Peyer's patch (tissue), 4 donors: Measurements from ENCODE around the gene AFTPH.

Source experiments
- POLR2A ChIP-seq, 2 donors: fragments of 450-650 bp; IDR thresholded peaks; one replicate each; pipeline ENCODE4 v1.5.1; 2017; ENCODE audit warnings: antibody characterized with exemption in 2 of 2, mild to moderate bottlenecking in 2 of 2, moderate library complexity in 2 of 2
- TF ChIP-seq, protein P1 (sequence below), 6 experiments: fragments of 450-650 bp in 4 of 6; fragments of 200-600 bp in 2 of 6; sonication (generic) in 1 of 6; IDR thresholded peaks; one replicate each; pipeline ENCODE4 v1.5.1; 2017 to 2019; ENCODE audit warnings: antibody characterized with exemption in 6 of 6, mild to moderate bottlenecking in 3 of 6, moderate library complexity in 1 of 6

DNA sequence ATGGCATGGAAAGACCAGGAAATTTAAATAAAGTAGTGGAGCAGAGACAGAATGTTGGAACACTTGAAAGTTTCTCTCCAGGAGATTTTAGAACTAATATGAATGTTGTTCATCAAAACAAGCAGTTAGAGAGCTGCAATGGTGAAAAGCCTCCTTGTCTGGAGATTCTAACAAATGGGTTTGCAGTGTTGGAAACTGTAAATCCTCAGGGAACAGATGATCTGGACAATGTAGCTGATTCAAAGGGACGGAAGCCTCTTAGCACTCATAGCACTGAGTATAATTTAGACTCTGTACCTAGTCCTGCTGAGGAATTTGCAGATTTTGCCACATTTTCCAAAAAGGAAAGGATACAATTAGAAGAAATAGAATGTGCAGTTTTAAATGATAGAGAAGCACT, 27.7 kb downstream of the AFTPH start:
- TF ChIP-seq, protein P1, sequence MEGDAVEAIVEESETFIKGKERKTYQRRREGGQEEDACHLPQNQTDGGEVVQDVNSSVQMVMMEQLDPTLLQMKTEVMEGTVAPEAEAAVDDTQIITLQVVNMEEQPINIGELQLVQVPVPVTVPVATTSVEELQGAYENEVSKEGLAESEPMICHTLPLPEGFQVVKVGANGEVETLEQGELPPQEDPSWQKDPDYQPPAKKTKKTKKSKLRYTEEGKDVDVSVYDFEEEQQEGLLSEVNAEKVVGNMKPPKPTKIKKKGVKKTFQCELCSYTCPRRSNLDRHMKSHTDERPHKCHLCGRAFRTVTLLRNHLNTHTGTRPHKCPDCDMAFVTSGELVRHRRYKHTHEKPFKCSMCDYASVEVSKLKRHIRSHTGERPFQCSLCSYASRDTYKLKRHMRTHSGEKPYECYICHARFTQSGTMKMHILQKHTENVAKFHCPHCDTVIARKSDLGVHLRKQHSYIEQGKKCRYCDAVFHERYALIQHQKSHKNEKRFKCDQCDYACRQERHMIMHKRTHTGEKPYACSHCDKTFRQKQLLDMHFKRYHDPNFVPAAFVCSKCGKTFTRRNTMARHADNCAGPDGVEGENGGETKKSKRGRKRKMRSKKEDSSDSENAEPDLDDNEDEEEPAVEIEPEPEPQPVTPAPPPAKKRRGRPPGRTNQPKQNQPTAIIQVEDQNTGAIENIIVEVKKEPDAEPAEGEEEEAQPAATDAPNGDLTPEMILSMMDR (IDR thresholded peaks at IDR 0.05): no peak
- no peak for TF ChIP-seq POLR2A (IDR thresholded peaks at IDR 0.05)
